SK-N-SH (cell line): ENCODE results near the gene ARHGEF19. TPM values are rescaled to one million over a fixed set of nuclear protein-coding genes. Genes with fewer than 3 reads are reported as not detected.

Source experiments
- CTCF ChIA-PET: fragments of 300-600, 350-600 bp; formaldehyde crosslinking; extraction: SDS; loops from one replicate; lab custom pipeline; 2021; lab: Yijun Ruan, JAX
- POLR2A ChIA-PET: fragments of 350-600 bp; sonication (Branson Sonifier 250); formaldehyde crosslinking; extraction: SDS; loops from one replicate; lab custom pipeline; 2020; ENCODE audit warnings: antibody characterized with exemption, inconsistent platforms; lab: Yijun Ruan, JAX
- DNase-seq: peaks from one replicate; pipeline ENCODE4 v3.0.0; 2012
- H2AFZ ChIP-seq: fragments of 200-600 bp; sonication (generic); 2 replicates; pipeline ENCODE4 v1.8.1; 2016; ENCODE audit warnings: antibody characterized with exemption, mild to moderate bottlenecking, low read depth
- H3F3A ChIP-seq: fragments of 200-600 bp; sonication (generic); replicated peaks from 2 replicates; pipeline ENCODE3; 2016; ENCODE audit warnings: antibody characterized with exemption, mild to moderate bottlenecking; ENCODE audit not compliant: insufficient read depth
- H3K27ac ChIP-seq, 2 experiments: fragments of 200-500 bp in 1 of 2; fragments of 200-600 bp in 1 of 2; sonication (Bioruptor generic) in 1 of 2; sonication (generic), shearing (Covaris generic) in 1 of 2; 2 replicates each; pipeline versions ENCODE4 v1.5.1 to v1.6.1; 2014 to 2016; ENCODE audit warnings: low read depth in 2 of 2, inconsistent platforms in 1 of 2, low read length in 1 of 2, mild to moderate bottlenecking in 1 of 2, mixed read lengths in 1 of 2
- H3K27me3 ChIP-seq: fragments of 200-600 bp; sonication (generic), shearing (Covaris generic); 2 replicates; pipeline ENCODE4 v1.6.1; 2016; ENCODE audit warnings: mixed run types; ENCODE audit not compliant: insufficient read depth
- H3K36me3 ChIP-seq, 2 experiments: fragments of 200-500 bp in 1 of 2; fragments of 200-600 bp in 1 of 2; sonication (Bioruptor generic) in 1 of 2; sonication (generic) in 1 of 2; replicated peaks in 1 of 2; 2 replicates each; pipeline versions ENCODE3 to v1.5.1; 2014 to 2016; ENCODE audit warnings: low read length in 1 of 2, mild to moderate bottlenecking in 1 of 2; ENCODE audit not compliant: insufficient read depth in 2 of 2, control insufficient read depth in 1 of 2
- H3K4me1 ChIP-seq, 2 experiments: fragments of 200-500 bp in 1 of 2; fragments of 200-600 bp in 1 of 2; sonication (Bioruptor generic) in 1 of 2; sonication (generic), shearing (Covaris generic) in 1 of 2; 2 replicates each; pipeline versions ENCODE4 v1.5.1 to v1.6.1; 2014 to 2016; ENCODE audit warnings: low read depth in 1 of 2, low read length in 1 of 2, mixed run types in 1 of 2; ENCODE audit not compliant: insufficient read depth in 2 of 2, control insufficient read depth in 1 of 2
- H3K4me2 ChIP-seq: fragments of 200-600 bp; sonication (generic), shearing (Covaris generic); 2 replicates; pipeline ENCODE4 v1.6.1; 2017; ENCODE audit warnings: mixed run types
- H3K4me3 ChIP-seq, 2 experiments: fragments of 200-500 bp in 1 of 2; fragments of 200-600 bp in 1 of 2; sonication (Bioruptor generic) in 1 of 2; sonication (generic), shearing (Covaris generic) in 1 of 2; 2 replicates each; pipeline versions ENCODE4 v1.5.1 to v1.8.1; 2014 to 2016; ENCODE audit warnings: low read depth in 2 of 2, inconsistent platforms in 1 of 2, low read length in 1 of 2, mild to moderate bottlenecking in 1 of 2, mixed read lengths in 1 of 2, moderate library complexity in 1 of 2
- H3K79me2 ChIP-seq: fragments of 200-600 bp; sonication (generic); 2 replicates; pipeline ENCODE4 v1.8.1; 2017; ENCODE audit warnings: mild to moderate bottlenecking; ENCODE audit not compliant: insufficient read depth
- H3K9ac ChIP-seq: fragments of 200-600 bp; sonication (generic); 2 replicates; pipeline ENCODE4 v1.6.1; 2017; ENCODE audit warnings: mixed run types
- H3K9me2 ChIP-seq: fragments of 200-600 bp; sonication (generic); 2 replicates; pipeline ENCODE4 v1.6.1; 2017; ENCODE audit warnings: mixed run types
- H3K9me3 ChIP-seq: fragments of 200-600 bp; sonication (generic); 2 replicates; pipeline ENCODE4 v1.6.1; 2017; ENCODE audit warnings: mixed run types, mild to moderate bottlenecking, moderate library complexity
- H4K20me1 ChIP-seq: fragments of 200-600 bp; sonication (generic); 2 replicates; pipeline ENCODE4 v1.6.1; 2017; ENCODE audit warnings: mild to moderate bottlenecking, mixed run types; ENCODE audit not compliant: insufficient read depth
- CHD2 ChIP-seq: fragments of 150-350 bp; IDR thresholded peaks from 2 replicates; pipeline ENCODE4 v1.6.1; 2018; ENCODE audit warnings: low read length; ENCODE audit not compliant: partially characterized antibody
- EP300 ChIP-seq, 2 experiments: IDR thresholded peaks; 2 replicates each; pipeline versions ENCODE4 v1.4.0 to v1.6.1; 2012; ENCODE audit warnings: borderline replicate concordance in 1 of 2, low read depth in 1 of 2, low read length in 1 of 2
- FOSL2 ChIP-seq: IDR thresholded peaks from 2 replicates; pipeline ENCODE4 v1.4.0; 2012; ENCODE audit warnings: low read depth, mild to moderate bottlenecking, moderate library complexity, borderline replicate concordance
- FOXJ3 ChIP-seq: sonication (generic); formaldehyde crosslinking; IDR thresholded peaks from 2 replicates; pipeline ENCODE4 v1.5.1; 2020; ENCODE audit warnings: mild to moderate bottlenecking, missing genetic modification reagents
- FOXM1 ChIP-seq: IDR thresholded peaks from 2 replicates; pipeline ENCODE4 v1.4.0; 2012; ENCODE audit warnings: low read depth, mild to moderate bottlenecking
- MEF2A ChIP-seq: IDR thresholded peaks from 2 replicates; pipeline ENCODE4 v1.4.0; 2012; ENCODE audit warnings: low read depth, borderline replicate concordance
- NFIC ChIP-seq: IDR thresholded peaks from 2 replicates; pipeline ENCODE4 v1.4.0; 2012; ENCODE audit warnings: borderline replicate concordance
- POLR2AphosphoS5 ChIP-seq: IDR thresholded peaks from 2 replicates; pipeline ENCODE4 v1.6.1; 2012; ENCODE audit warnings: low read depth, low read length
- RAD21 ChIP-seq: IDR thresholded peaks from 2 replicates; pipeline ENCODE4 v1.6.1; 2012; ENCODE audit warnings: mild to moderate bottlenecking, low read length
- RCOR1 ChIP-seq: fragments of 150-350 bp; IDR thresholded peaks from 2 replicates; pipeline ENCODE4 v1.6.1; 2017; ENCODE audit warnings: antibody characterized with exemption, low read length
- RFX5 ChIP-seq: IDR thresholded peaks from 2 replicates; pipeline ENCODE4 v1.6.1; 2012; ENCODE audit warnings: mild to moderate bottlenecking, improper control_type of control experiment, low read length
- RXRA ChIP-seq: IDR thresholded peaks from 2 replicates; pipeline ENCODE4 v1.4.0; 2012; ENCODE audit warnings: low read depth, mild to moderate bottlenecking, borderline replicate concordance
- SIN3A ChIP-seq: IDR thresholded peaks from 2 replicates; pipeline ENCODE4 v1.6.1; 2012; ENCODE audit warnings: low read depth, mild to moderate bottlenecking, low read length, moderate library complexity, borderline replicate concordance
- SMC3 ChIP-seq: IDR thresholded peaks from 2 replicates; pipeline ENCODE4 v1.6.1; 2012; ENCODE audit warnings: low read depth, low read length, improper control_type of control experiment
- TAF1 ChIP-seq: IDR thresholded peaks from 2 replicates; pipeline ENCODE4 v1.6.1; 2012; ENCODE audit warnings: low read depth, mild to moderate bottlenecking, low read length, moderate library complexity, borderline replicate concordance
- TCF12 ChIP-seq: IDR thresholded peaks from 2 replicates; pipeline ENCODE4 v1.4.0; 2012
- WGBS: methylation state at CpG from one replicate; pipeline ENCODE4 v1.1.6; 2017; ENCODE audit warnings: low lambda C conversion rate; 5-methylcytosine and 5-hydroxymethylcytosine counted together
- polyA plus RNA-seq, 3 experiments: library from polyadenylated mRNA; depleted of rRNA; stranded (reverse); fragments of >200 nt; gene quantifications; 2 replicates each; pipeline ENCODE4 v1.2.3, GENCODE V29; 2012
- TF ChIP-seq, protein P1 (sequence below): IDR thresholded peaks from 2 replicates; pipeline ENCODE4 v1.4.0; 2012; ENCODE audit warnings: low read depth
- TF ChIP-seq, protein P2 (sequence below): IDR thresholded peaks from 2 replicates; pipeline ENCODE4 v1.4.0; 2012; ENCODE audit warnings: low read depth, borderline replicate concordance

ARHGEF19 gene
- polyA plus RNA-seq, 1 of the 3 experiments (the other 2 are of a cell fraction), result 11.5 TPM

DNA sequence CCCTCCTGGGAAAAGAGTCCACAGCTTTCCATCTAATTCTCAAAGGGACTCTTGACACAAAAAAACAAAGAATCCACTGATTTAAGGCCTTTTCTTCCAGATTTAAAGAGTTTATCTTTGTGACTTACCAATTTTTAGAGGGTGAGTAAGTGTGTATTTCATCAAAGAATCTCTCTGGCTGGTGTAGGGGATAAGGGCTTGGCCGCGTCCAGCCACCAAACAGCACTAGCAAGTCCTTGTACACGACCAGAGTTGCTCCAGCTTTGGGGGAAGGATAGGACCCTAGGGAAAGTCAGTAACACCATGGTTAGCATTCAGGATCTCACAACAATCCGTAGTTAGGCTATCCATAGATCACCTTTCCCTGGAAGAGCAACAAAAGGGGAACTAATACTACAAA is 44.0 kb upstream of the ARHGEF19 start:
- no peak overlapping the region for H3K9ac ChIP-seq
- DNase-seq, result no peak
- ChIA-PET POLR2A (no interaction called here), CTCF (no interaction called here)
- H3K79me2 ChIP-seq, result peaks cover 17% of the 10 kb centered on the region; the same call in 1 of the 2 replicates
- H3K27ac ChIP-seq, result no peak overlapping the region
- H3F3A ChIP-seq, result peaks cover 21% of the 10 kb centered on the region
- H3K9me2 ChIP-seq, result no peaks in the 10 kb centered on the region
- no peak overlapping the region for H2AFZ ChIP-seq
- no peak overlapping the region for H3K4me2 ChIP-seq
- H3K27me3 ChIP-seq, result no peaks in the 10 kb centered on the region
- no peaks in the 10 kb centered on the region for H3K9me3 ChIP-seq
- peaks cover 12 to 37% of the 10 kb centered on the region in 2 experiments for H3K36me3 ChIP-seq
- H3K4me1 ChIP-seq, result peaks cover 7 to 38% of the 10 kb centered on the region in 2 experiments; a peak in 3 of 4 replicates
- 90% methylated on average over 4 of the region's 4 CpGs for WGBS
- H4K20me1 ChIP-seq, result no peaks in the 10 kb centered on the region
- no peak for TF ChIP-seq POLR2AphosphoS5
- no peak for TF ChIP-seq RCOR1
- TF ChIP-seq RFX5, result no peak
- no peak for TF ChIP-seq SMC3
- TF ChIP-seq RXRA, result no peak
- TF ChIP-seq FOSL2, result no peak
- no peak for TF ChIP-seq FOXJ3 (CRISPR knock-in tag)
- TF ChIP-seq TCF12, result no peak
- no peak for TF ChIP-seq FOXM1
- TF ChIP-seq, protein P1, sequence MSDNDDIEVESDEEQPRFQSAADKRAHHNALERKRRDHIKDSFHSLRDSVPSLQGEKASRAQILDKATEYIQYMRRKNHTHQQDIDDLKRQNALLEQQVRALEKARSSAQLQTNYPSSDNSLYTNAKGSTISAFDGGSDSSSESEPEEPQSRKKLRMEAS, result no peak
- no peak for TF ChIP-seq MEF2A
- TF ChIP-seq EP300 (IDR thresholded peaks at IDR 0.05; ENCODE audit: borderline replicate concordance in 1 of 2, low read depth in 1 of 2, low read length in 1 of 2), result no peak
- TF ChIP-seq, protein P2, sequence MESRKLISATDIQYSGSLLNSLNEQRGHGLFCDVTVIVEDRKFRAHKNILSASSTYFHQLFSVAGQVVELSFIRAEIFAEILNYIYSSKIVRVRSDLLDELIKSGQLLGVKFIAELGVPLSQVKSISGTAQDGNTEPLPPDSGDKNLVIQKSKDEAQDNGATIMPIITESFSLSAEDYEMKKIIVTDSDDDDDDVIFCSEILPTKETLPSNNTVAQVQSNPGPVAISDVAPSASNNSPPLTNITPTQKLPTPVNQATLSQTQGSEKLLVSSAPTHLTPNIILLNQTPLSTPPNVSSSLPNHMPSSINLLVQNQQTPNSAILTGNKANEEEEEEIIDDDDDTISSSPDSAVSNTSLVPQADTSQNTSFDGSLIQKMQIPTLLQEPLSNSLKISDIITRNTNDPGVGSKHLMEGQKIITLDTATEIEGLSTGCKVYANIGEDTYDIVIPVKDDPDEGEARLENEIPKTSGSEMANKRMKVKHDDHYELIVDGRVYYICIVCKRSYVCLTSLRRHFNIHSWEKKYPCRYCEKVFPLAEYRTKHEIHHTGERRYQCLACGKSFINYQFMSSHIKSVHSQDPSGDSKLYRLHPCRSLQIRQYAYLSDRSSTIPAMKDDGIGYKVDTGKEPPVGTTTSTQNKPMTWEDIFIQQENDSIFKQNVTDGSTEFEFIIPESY, result no peak
- no peak for TF ChIP-seq NFIC
- TF ChIP-seq TAF1, result no peak
- no peak for TF ChIP-seq SIN3A
- no peak for TF ChIP-seq CHD2
- no peak for TF ChIP-seq RAD21
- no peak overlapping the region for H3K4me3 ChIP-seq
